ENCODE data around the gene GZMM. TPM values are rescaled to one million over a fixed set of nuclear protein-coding genes. Genes with fewer than 3 reads are reported as not detected.

Gene GZMM
- total RNA-seq, 1 experiment from 2014 or later = not detected

DNA sequence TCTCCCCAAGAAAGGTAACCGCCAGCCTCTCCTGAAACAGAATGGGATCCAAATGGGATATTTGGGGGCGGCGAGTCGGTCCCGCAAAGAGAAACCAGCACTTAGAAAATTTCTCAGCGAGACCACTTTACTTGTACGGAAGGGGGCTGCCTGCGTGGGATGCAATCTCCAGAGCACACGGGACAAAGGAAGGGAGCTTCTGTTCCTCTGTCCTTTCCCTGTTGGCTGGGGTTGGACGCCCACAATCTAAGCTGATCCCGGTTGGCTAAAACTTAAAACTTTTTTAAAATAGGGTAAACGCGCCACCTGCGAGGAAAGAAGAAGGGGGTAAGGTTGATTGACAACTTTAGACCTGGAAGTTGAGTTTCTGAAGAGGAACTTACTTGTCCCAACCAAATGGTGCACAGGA is 27.7 kb downstream of the GZMM start:
- Histone ChIP-seq H3K4me3 (peak overlapping the region; percentile 69), H3K36me3 (no peaks in the 10 kb centered on the region; the same call in 1 of the 2 replicates), H3K9me3 (no peaks in the 10 kb centered on the region), H3K27me3 (no peaks in the 10 kb centered on the region)
- DNase-seq = no peak

- Histone ChIP-seq H3K4me3 (peak within 1 kb of the TSS; percentile 69), H3K9me3 (no peaks in the 10 kb centered on the region), H3K27me3 (no peaks in the 10 kb centered on the region), H3K36me3 (no peaks in the 10 kb centered on the region; the same call in 1 of the 2 replicates)
- DNase-seq = peak; percentile 94
Measured at GRCh38 chr19:572140-572742, 28.4 kb downstream of the GZMM start, which contains the start of gene BSG. Gene BSG (plus strand): TSS chr19:572596. CDS start chr19:572635, 39 bp downstream.

DNA sequence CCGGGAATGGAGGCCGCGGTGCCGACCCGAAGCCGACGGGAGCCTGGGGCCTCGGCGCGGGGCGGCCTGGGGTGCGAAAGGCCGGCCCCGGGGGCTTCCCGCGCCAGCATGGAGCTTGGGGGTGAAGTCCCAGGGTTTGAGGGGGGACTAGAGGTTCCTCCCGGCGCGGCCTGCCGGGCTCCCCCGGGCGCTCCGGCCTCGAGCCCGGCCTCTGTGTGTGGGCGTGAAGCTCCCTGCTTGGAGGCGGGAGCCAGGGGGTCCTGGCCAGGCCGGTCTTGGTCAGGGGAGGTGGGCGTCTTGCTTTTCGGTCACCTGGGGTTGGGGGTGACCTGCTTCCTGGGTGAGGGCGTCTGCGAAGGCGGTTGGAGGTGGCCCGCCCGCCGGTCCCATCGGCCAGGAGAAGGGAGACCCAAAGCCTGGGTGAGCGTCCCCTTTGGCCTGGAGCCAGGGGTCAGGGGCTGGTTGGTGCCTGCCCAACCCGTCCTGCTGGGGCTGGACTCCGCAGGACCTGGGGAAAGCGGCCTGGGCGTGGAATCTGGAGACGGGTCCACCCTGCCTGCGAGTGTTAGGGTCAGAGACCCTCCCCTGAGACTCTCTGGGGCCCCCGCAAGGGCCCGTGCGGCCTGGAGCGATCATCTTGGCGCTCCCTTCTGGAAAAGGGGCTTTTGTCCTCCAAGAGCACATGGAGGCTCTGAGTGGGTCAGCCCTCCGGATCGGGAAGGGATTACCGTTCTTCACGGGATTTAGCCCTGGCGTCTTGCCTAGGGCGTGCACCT is 29.1 kb downstream of the GZMM start:
- no peaks in the 10 kb centered on the region; the same call in 1 of the 2 replicates for H3K36me3 ChIP-seq
- H3K27me3 ChIP-seq = no peaks in the 10 kb centered on the region
- peak; percentile 54 for DNase-seq
- no peaks in the 10 kb centered on the region for H3K9me3 ChIP-seq
- H3K4me3 ChIP-seq = peak overlapping the region; percentile 69

GRCh38 chr19:573519-573825 is 29.6 kb downstream of the GZMM start:
- H3K36me3 ChIP-seq = no peaks in the 10 kb centered on the region; the same call in 1 of the 2 replicates
- H3K9me3 ChIP-seq = no peaks in the 10 kb centered on the region
- DNase-seq = no peak
- H3K4me3 ChIP-seq = peak overlapping the region; percentile 69
- no peaks in the 10 kb centered on the region for H3K27me3 ChIP-seq

GRCh38 chr19:574658-575526 is 31.0 kb downstream of the GZMM start:
- no peaks in the 10 kb centered on the region; the same call in 1 of the 2 replicates for H3K36me3 ChIP-seq
- no peaks in the 10 kb centered on the region for H3K9me3 ChIP-seq
- no peaks in the 10 kb centered on the region for H3K27me3 ChIP-seq
- no peak for DNase-seq
- peak overlapping the region; percentile 16 for H3K4me3 ChIP-seq

DNA sequence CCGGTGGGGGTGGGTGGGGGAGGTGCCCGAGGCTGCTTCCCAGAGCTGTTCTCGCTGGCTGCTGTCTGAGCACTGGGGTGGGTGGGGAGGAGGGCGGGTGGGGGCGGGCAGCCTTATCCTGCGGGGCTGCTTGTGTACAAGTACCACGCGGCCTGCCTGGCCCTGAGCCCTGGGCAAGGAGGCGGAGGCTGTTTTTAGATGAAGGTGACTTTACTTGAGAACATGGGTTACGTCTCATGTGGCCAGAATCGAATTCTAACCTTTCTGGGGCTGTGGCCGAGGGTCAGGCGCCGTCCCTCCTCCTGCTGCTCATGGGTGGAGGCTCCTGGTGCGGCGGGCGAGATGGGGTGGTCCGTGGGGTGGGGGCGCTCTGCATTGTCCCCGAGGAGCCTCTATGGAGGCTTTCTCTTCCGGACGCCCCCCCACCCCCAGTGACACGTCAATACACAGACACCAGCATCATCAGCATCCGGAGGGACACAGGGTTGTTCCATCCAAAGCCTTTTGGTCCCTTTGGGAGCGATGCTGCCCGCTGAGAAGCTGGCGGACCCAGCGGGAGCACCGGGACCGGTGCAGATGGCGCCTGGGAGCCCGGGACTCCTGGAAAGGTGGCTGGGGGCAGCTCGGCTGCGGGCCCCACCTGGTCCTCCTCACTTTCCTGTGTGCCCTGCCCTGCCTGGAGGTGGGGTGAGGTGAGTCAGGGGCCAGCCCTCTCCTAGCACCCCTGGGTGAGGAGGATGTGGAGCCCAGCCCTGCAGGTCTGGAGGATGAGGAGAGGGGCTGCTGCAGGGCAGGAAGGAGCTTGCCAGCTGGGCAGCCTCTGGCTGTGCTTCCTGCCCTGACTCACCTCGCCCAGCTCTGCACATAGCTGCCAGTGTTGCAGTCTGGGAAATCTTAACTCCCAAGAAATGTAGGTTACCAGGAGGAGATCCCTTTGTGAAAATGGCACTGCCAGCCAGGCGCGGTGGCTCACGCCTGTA is 32.0 kb downstream of the GZMM start:
- no peak overlapping the region for H3K4me3 ChIP-seq
- no peaks in the 10 kb centered on the region for H3K27me3 ChIP-seq
- peak; percentile 78 for DNase-seq
- no peaks in the 10 kb centered on the region for H3K9me3 ChIP-seq
- H3K36me3 ChIP-seq = no peaks in the 10 kb centered on the region; the same call in 1 of the 2 replicates

- Histone ChIP-seq H3K9me3 (no peaks in the 10 kb centered on the region), H3K27me3 (no peaks in the 10 kb centered on the region), H3K4me3 (no peak overlapping the region), H3K36me3 (peaks cover 4% of the 10 kb centered on the region)
- DNase-seq = no peak
Measured at GRCh38 chr19:576768-577438, 33.0 kb downstream of the GZMM start.

- peaks cover 4% of the 10 kb centered on the region for H3K36me3 ChIP-seq
- no peaks in the 10 kb centered on the region for H3K9me3 ChIP-seq
- no peak overlapping the region for H3K4me3 ChIP-seq
- DNase-seq = no peak
- H3K27me3 ChIP-seq = no peaks in the 10 kb centered on the region
Measured at GRCh38 chr19:577439-578392, 33.9 kb downstream of the GZMM start.

DNA sequence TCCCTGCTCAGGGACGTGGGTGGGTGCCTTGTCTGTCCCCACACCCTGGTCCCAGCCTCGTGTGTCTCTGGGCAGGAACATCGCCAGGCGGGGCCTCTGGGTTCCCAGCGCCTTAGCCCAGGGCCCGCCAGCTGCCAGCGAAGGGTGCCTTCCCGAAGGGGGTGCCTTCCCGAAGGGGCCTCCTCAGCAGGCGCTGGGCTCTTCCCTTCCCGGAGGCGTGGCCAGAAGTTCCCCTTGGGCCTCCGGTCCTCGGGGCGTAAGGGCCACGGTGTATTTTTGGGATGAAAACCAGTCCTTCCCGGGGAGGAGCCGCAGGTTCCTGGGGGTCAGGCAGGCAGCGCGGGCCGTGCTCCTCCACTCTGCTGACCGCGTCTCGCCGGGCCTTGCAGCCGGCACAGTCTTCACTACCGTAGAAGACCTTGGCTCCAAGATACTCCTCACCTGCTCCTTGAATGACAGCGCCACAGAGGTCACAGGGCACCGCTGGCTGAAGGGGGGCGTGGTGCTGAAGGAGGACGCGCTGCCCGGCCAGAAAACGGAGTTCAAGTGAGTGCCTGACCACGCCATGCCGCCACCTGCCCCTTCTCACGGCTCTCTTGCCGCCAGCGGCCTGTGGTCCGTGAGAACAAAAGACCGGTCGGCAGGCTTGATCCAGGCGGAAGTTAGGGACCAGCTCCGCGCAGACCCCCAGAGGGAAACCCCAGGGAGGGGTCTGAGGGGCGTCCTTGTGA is 35.4 kb downstream of the GZMM start:
- Histone ChIP-seq H3K27me3 (no peaks in the 10 kb centered on the region), H3K4me3 (no peak overlapping the region), H3K36me3 (peaks cover 4% of the 10 kb centered on the region), H3K9me3 (no peaks in the 10 kb centered on the region)
- DNase-seq = no peak

- Histone ChIP-seq H3K4me3 (no peak overlapping the region), H3K9me3 (no peaks in the 10 kb centered on the region), H3K36me3 (peaks cover 4% of the 10 kb centered on the region), H3K27me3 (no peaks in the 10 kb centered on the region)
- DNase-seq = no peak
Measured at GRCh38 chr19:579842-580155, 35.9 kb downstream of the GZMM start.

DNA sequence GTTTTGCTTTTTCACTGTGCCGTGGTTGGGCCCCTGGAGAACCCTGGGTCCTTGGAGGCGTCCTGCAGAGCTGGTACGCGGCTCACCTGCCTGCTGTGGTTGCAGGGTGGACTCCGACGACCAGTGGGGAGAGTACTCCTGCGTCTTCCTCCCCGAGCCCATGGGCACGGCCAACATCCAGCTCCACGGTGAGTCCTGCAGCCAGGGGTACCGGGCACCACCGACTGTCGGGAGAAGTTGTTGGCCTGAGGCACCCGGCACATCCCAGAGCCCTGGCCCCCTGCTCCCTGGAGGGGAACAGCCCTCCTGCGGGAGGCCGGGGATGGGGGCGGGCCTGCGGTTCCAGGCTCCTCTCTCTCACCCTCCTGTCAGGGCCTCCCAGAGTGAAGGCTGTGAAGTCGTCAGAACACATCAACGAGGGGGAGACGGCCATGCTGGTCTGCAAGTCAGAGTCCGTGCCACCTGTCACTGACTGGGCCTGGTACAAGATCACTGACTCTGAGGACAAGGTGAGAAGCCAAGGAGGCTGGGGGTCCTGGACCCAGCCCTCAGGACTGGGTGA is 36.5 kb downstream of the GZMM start:
- Histone ChIP-seq H3K4me3 (no peak overlapping the region), H3K36me3 (peaks cover 4% of the 10 kb centered on the region), H3K27me3 (no peaks in the 10 kb centered on the region), H3K9me3 (no peaks in the 10 kb centered on the region)
- DNase-seq = no peak

GRCh38 chr19:581399-582111 is 37.7 kb downstream of the GZMM start:
- no peaks in the 10 kb centered on the region for H3K27me3 ChIP-seq
- no peaks in the 10 kb centered on the region for H3K9me3 ChIP-seq
- peaks cover 4% of the 10 kb centered on the region for H3K36me3 ChIP-seq
- no peak overlapping the region for H3K4me3 ChIP-seq
- DNase-seq = no peak

DNA sequence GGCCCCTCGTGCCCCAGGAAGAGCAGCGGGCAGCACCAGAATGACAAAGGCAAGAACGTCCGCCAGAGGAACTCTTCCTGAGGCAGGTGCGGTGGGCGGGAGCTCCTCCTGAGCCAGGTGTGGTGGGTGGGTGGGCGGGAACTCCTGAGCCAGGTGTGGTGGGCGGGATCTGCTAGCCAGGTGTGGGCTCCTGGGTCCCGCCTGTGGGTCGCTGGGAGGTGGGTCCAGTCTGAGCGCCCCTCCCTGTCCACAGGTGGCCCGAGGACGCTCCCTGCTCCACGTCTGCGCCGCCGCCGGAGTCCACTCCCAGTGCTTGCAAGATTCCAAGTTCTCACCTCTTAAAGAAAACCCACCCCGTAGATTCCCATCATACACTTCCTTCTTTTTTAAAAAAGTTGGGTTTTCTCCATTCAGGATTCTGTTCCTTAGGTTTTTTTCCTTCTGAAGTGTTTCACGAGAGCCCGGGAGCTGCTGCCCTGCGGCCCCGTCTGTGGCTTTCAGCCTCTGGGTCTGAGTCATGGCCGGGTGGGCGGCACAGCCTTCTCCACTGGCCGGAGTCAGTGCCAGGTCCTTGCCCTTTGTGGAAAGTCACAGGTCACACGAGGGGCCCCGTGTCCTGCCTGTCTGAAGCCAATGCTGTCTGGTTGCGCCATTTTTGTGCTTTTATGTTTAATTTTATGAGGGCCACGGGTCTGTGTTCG is 38.8 kb downstream of the GZMM start:
- no peaks in the 10 kb centered on the region for H3K27me3 ChIP-seq
- peaks cover 4% of the 10 kb centered on the region for H3K36me3 ChIP-seq
- no peak overlapping the region for H3K4me3 ChIP-seq
- H3K9me3 ChIP-seq = no peaks in the 10 kb centered on the region
- DNase-seq = peak; percentile 46
